Heart right ventricle (tissue), 16 donors: Measurements from ENCODE around the gene LTB4R. TPM values are rescaled to one million over a fixed set of nuclear protein-coding genes. Genes with fewer than 3 reads are reported as not detected.

Experiments
- ATAC-seq, 8 donors: fragments of 200-7000 bp; cut with Tn5 transposase; one replicate each; pipeline ENCODE4 v1.9.1; 2020; ENCODE audit warnings: mild to moderate bottlenecking in 8 of 8, moderate library complexity in 8 of 8, moderate number of reproducible peaks in 1 of 8
- DNase-seq, 2 donors: peaks; one replicate each; pipeline ENCODE4 v3.0.0-alpha.2; 2020
- H3K27ac ChIP-seq, 10 donors: fragments of 200-600 bp; sonication (generic) in 2 of 10; one replicate each; pipeline versions ENCODE4 v1.5.0 to v1.8.0; 2020 to 2022; ENCODE audit warnings: mild to moderate bottlenecking in 3 of 10
- H3K27me3 ChIP-seq, 7 donors: fragments of 200-600 bp; one replicate each; pipeline ENCODE4 v1.8.0; 2021 to 2022; ENCODE audit warnings: mild to moderate bottlenecking in 2 of 7
- H3K36me3 ChIP-seq, 9 donors: fragments of 200-600 bp; sonication (generic) in 1 of 9; one replicate each; pipeline versions ENCODE4 v1.5.0 to v1.8.0; 2020 to 2022; ENCODE audit warnings: mild to moderate bottlenecking in 2 of 9
- H3K4me1 ChIP-seq, 9 donors: fragments of 200-600 bp; sonication (generic) in 1 of 9; one replicate each; pipeline versions ENCODE4 v1.5.0 to v1.8.0; 2020 to 2022; ENCODE audit warnings: mild to moderate bottlenecking in 4 of 9
- H3K4me3 ChIP-seq, 10 donors: fragments of 200-600 bp; sonication (generic) in 2 of 10; one replicate each; pipeline versions ENCODE4 v1.5.0 to v1.8.0; 2020 to 2022; ENCODE audit warnings: mild to moderate bottlenecking in 7 of 10, moderate library complexity in 2 of 10
- H3K9me3 ChIP-seq, 11 donors: fragments of 200-600 bp in 10 of 11; sonication (generic) in 2 of 11; one replicate each; pipeline versions ENCODE4 v1.5.0 to v1.8.0; 2013 to 2022; ENCODE audit warnings: mild to moderate bottlenecking in 2 of 11, control low read depth in 1 of 11, moderate library complexity in 1 of 11
- WGBS, 2 donors: extraction: QIAGEN DNeasy Blood & Tissue Kit; methylation state at CpG; one replicate each; pipeline ENCODE4 v1.1.7; 2013; ENCODE audit warnings: inconsistent platforms in 1 of 2; 5-methylcytosine and 5-hydroxymethylcytosine counted together
- intact Hi-C, 10 donors: fragments of 100-400 bp; cut with DNase I; formaldehyde crosslinking; loops; one replicate each; pipeline versions ENCODE4 v1.11.1 to v1.14.2; 2022
- polyA plus RNA-seq, 2 donors: library from polyadenylated mRNA; stranded (reverse); fragments of 200-250 nt; gene quantifications; one replicate each; pipeline ENCODE4 v1.2.3, GENCODE V29; 2013
- total RNA-seq, 10 donors: library from RNA; stranded (reverse); fragmentation: NEBNext Ultra II Directional in 3 of 10; extraction: Animal tissue kit (Norgen Biotek cat#: 25700) in 3 of 10; gene quantifications; one replicate each; pipeline versions ENCODE4 v1.2.1 to v1.2.4, GENCODE V29; 2021 to 2023
- TF ChIP-seq, protein P1 (sequence below), 9 donors: fragments of 200-600 bp; sonication (generic) in 2 of 9; IDR thresholded peaks; one replicate each; pipeline versions ENCODE4 v1.5.0 to v1.8.0; 2021 to 2022; ENCODE audit warnings: antibody characterized with exemption in 9 of 9, mild to moderate bottlenecking in 5 of 9, moderate library complexity in 1 of 9
- donor health status: Arrhythmogenic right ventricular cardiomyopathy.
- donor health status: ischemic (EF 13 %, LVEDD 7.1; RV severe dilation, severe dysfunction).
- donor health status: healthy with polysubstance abuse.
- donor health status: DM: no; HTN: yes; CAD: no.
- donor health status: DM: no; HTN: no; CAD: no.
- donor health status: ischemic (EF 25% LVEDD 6.9; RV normal size, moderate dysfunction).
- donor health status: ischemic (EF 25% LVEDD 5.7; RV mildly dilated, moderate dysfunction).
- donor health status: healthy.
- donor health status: DM: yes; HTN: yes; CAD: no.
- donor health status: Ischemic cardiomyopathy.
- donor health status: ischemic (EF 35%, LVEDD 5.7; RV mildly dilated, moderate dysfunction).
- donor health status: nonischemic (EF 11% LVEDD 7.7; RV severe dilation, severe dysfunction).
- donor health status: DM: yes; HTN: yes; CAD: no.
- donor health status: PGD.
- donor health status: ischemic (EF 29% LVEDD 5.4; RV normal size, mild dysfunction).
- donor health status: nonischemic (EF 23%, LVEDD 6.1; RV moderate dilation, normal function).

LTB4R gene
- total and polyA plus RNA-seq, 12 donors = 0.76 to 3.7 (median 2.0) TPM

DNA sequence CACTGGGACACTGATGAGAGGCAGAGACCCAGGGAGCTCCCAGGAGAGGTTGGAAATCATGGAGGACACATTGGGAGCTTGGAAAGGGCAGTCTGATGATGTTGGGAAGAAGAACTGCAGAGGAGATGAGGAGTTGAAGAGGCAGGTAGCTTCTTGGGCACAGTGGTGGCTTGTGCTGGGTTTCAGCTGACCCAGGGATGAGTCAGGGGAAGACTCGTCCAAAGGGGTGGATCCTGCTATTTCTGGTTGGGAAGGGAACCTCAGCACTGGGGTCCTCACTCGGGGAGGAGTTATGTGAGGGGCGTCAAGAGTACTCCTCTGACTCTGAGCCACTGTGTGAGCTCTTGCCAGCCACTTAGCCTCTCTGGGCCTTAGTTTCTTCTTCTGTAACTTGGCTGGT lies 12.0 kb downstream of the LTB4R start:
- TF ChIP-seq, protein P1, sequence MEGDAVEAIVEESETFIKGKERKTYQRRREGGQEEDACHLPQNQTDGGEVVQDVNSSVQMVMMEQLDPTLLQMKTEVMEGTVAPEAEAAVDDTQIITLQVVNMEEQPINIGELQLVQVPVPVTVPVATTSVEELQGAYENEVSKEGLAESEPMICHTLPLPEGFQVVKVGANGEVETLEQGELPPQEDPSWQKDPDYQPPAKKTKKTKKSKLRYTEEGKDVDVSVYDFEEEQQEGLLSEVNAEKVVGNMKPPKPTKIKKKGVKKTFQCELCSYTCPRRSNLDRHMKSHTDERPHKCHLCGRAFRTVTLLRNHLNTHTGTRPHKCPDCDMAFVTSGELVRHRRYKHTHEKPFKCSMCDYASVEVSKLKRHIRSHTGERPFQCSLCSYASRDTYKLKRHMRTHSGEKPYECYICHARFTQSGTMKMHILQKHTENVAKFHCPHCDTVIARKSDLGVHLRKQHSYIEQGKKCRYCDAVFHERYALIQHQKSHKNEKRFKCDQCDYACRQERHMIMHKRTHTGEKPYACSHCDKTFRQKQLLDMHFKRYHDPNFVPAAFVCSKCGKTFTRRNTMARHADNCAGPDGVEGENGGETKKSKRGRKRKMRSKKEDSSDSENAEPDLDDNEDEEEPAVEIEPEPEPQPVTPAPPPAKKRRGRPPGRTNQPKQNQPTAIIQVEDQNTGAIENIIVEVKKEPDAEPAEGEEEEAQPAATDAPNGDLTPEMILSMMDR (IDR thresholded peaks at IDR 0.05) = no peak
- WGBS, 2 donors = 75% methylated on average over 3 of the region's 3 CpGs
- peaks cover 0 to 15% (median 0%) of the 10 kb centered on the region in 7 donors for H3K27me3 ChIP-seq
- H3K9me3 ChIP-seq = no peaks in the 10 kb centered on the region
- no peak overlapping the region for H3K4me3 ChIP-seq
- ATAC-seq (no peak), DNase-seq (no peak)
- no peak overlapping the region for H3K27ac ChIP-seq
- H3K4me1 ChIP-seq = peaks cover 0 to 27% (median 0%) of the 10 kb centered on the region in 9 donors
- intact Hi-C loops = no loop called here
- H3K36me3 ChIP-seq = peaks cover 0 to 91% (median 0%) of the 10 kb centered on the region in 9 donors

DNA sequence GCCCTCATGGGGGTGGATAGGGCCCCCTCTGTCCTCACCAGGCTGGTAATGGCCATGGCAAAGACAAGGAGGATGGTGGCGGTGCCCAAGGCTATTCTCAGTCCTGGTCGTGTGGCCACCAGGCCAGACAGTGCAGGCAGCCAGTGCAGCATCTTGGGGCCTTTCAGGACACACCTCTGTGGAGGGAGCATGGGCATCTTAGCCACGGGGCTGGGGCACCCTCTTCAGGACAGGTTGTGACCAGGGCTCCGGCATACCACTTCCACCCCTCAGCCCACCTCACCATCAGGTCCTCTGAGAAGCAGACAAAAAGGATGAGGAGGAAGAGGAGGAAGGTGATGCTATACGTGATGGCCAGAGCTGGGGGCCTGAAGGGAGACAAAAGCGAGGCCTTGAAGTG lies 12.7 kb downstream of the LTB4R start:
- Histone ChIP-seq H3K36me3 (peaks cover 0 to 91% (median 0%) of the 10 kb centered on the region in 9 donors), H3K9me3 (no peaks in the 10 kb centered on the region), H3K4me1 (peaks cover 0 to 27% (median 0%) of the 10 kb centered on the region in 9 donors), H3K27me3 (peaks cover 0 to 9% (median 0%) of the 10 kb centered on the region in 7 donors), H3K27ac (no peak overlapping the region), H3K4me3 (no peak overlapping the region)
- intact Hi-C loops = no loop called here
- 85% methylated on average over 5 to 6 of the region's 6 CpGs for WGBS, 2 donors
- DNase-seq (no peak), ATAC-seq (no peak)
- TF ChIP-seq, protein P1 (IDR thresholded peaks at IDR 0.05) = no peak

DNA sequence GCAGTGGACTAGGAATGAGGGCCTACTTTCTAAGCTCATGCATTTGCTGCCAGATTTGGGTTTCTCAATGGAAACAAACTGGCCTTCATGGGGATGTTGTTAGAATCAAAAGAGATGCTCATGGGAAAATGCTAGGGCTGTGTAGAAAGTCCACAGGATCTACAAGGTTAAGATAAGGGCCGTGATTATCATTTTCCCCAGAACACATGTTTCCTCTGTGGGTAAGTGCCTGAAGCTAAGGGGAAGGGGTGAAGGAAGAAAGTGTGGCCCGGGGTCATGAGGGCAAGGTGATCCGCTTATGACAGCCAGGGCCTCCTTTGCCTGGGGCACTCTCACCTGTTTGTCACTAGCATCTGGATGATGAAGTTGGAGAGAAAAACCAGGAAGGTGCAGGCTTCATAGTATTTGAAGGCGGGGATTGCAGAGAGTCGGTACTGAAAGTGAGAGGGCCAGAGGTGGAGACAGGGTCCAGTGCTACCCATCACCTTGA lies 13.8 kb downstream of the LTB4R start:
- 86 to 87% methylated on average over 5 of the region's 5 CpGs for WGBS, 2 donors

DNA sequence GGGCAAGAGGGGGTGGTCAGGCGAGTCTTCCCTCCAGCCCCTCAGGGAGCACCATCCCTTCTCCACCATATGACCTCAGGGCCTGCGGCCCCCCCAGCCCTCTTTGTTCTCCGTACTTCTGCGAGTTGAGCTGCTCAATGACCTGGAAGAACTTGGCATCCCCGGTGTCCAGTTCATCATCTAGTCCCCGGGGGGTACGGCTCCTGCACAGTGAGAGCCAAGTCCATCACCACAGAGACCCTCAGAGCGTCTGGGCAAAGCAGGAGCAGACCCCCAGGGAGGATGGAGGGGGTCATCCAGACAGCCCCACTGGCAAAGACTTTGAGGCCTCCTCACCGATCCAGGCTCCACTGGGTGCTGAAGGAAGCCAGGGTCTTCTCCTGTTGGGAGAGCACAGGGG lies 14.7 kb downstream of the LTB4R start:
- no peak overlapping the region for H3K4me3 ChIP-seq
- peaks cover 0 to 90% (median 0%) of the 10 kb centered on the region in 9 donors for H3K36me3 ChIP-seq
- H3K27me3 ChIP-seq = no peaks in the 10 kb centered on the region
- DNase-seq = no peak
- no peak for ATAC-seq
- WGBS, 2 donors = 84 to 87% methylated on average over 9 of the region's 9 CpGs
- intact Hi-C loops = no loop called here
- H3K27ac ChIP-seq = no peak overlapping the region
- no peaks in the 10 kb centered on the region for H3K9me3 ChIP-seq
- TF ChIP-seq, protein P1 (IDR thresholded peaks at IDR 0.05) = no peak
- peaks cover 0 to 45% (median 0%) of the 10 kb centered on the region in 9 donors for H3K4me1 ChIP-seq

More for the DNA sequence above, 13.8 kb downstream of the LTB4R start:
- peaks cover 0 to 91% (median 0%) of the 10 kb centered on the region in 9 donors for H3K36me3 ChIP-seq
- no peak for DNase-seq
- no peaks in the 10 kb centered on the region for H3K27me3 ChIP-seq
- peaks cover 0 to 36% (median 0%) of the 10 kb centered on the region in 9 donors for H3K4me1 ChIP-seq
- no peak overlapping the region for H3K27ac ChIP-seq
- ATAC-seq = no peak
- TF ChIP-seq, protein P1 (IDR thresholded peaks at IDR 0.05) = no peak
- intact Hi-C loops = no loop called here
- no peaks in the 10 kb centered on the region for H3K9me3 ChIP-seq
- no peak overlapping the region for H3K4me3 ChIP-seq
